Left lung (tissue), 10 donors: ENCODE measurements around the gene HS6ST1. TPM values are rescaled to one million over a fixed set of nuclear protein-coding genes. Genes with fewer than 3 reads are reported as not detected.

ENCODE experiments used
- ATAC-seq: fragments of 200-7000 bp; cut with Tn5 transposase; one replicate; pipeline ENCODE4 v1.9.1; 2020; ENCODE audit warnings: moderate library complexity
- DNase-seq, 4 donors: peaks; one replicate each; pipeline ENCODE4 v3.0.0-alpha.2; 2013 to 2020
- H3K27ac ChIP-seq, 2 donors: fragments of 200-600 bp; sonication (generic) in 1 of 2; one replicate each; pipeline versions ENCODE4 v1.5.0 to v1.8.0; 2020 to 2021
- H3K27me3 ChIP-seq, 2 donors: fragments of 200-600 bp; sonication (generic) in 1 of 2; one replicate each; pipeline versions ENCODE4 v1.5.0 to v1.8.0; 2020 to 2021
- H3K36me3 ChIP-seq, 2 donors: fragments of 200-600 bp; sonication (generic) in 1 of 2; one replicate each; pipeline versions ENCODE4 v1.5.0 to v1.8.0; 2020 to 2021
- H3K4me1 ChIP-seq, 2 donors: fragments of 200-600 bp; one replicate each; pipeline ENCODE4 v1.8.0; 2021
- H3K4me3 ChIP-seq, 2 donors: fragments of 200-600 bp; sonication (generic) in 1 of 2; one replicate each; pipeline versions ENCODE4 v1.5.0 to v1.8.0; 2020 to 2021; ENCODE audit warnings: mild to moderate bottlenecking in 1 of 2
- H3K9me3 ChIP-seq, 2 donors: fragments of 200-600 bp; sonication (generic) in 1 of 2; one replicate each; pipeline versions ENCODE4 v1.5.0 to v1.8.0; 2020 to 2021
- CTCF ChIP-seq, 2 donors: fragments of 200-600 bp; sonication (generic) in 1 of 2; IDR thresholded peaks; one replicate each; pipeline versions ENCODE4 v1.5.0 to v1.8.0; 2021; ENCODE audit warnings: antibody characterized with exemption in 2 of 2
- intact Hi-C, 2 donors: fragments of 100-400 bp; cut with DNase I; formaldehyde crosslinking; loops; one replicate each; pipeline versions ENCODE4 v1.11.2 to v1.14.2; 2022
- polyA plus RNA-seq, 6 donors: library from polyadenylated mRNA; unstranded; fragments of 120-200 nt; gene quantifications; one replicate each; pipeline ENCODE4 v1.2.1, GENCODE V29; 2013; ENCODE audit not compliant: insufficient read length in 6 of 6
- total RNA-seq, 2 donors: library from RNA; stranded (reverse); fragmentation: NEBNext Ultra II Directional; extraction: Animal tissue kit (Norgen Biotek cat#: 25700); gene quantifications; one replicate each; pipeline ENCODE4 v1.2.1, GENCODE V29; 2021
- donor health status: DM: no; HTN: yes; CAD: no.
- donor health status: DM: no; HTN: no; CAD: no.

Gene HS6ST1
- total and polyA plus RNA-seq, 8 donors = 29.3 to 46.4 (median 37.2) TPM

- Histone ChIP-seq H3K4me3 (no peak overlapping the region), H3K27me3 (no peaks in the 10 kb centered on the region), H3K4me1 (peaks cover 14 to 16% of the 10 kb centered on the region in 2 donors), H3K27ac (peak overlapping the region in 1 of 2 donors; percentile 33), H3K36me3 (no peaks in the 10 kb centered on the region), H3K9me3 (peaks cover 0 to 18% of the 10 kb centered on the region in 2 donors)
- intact Hi-C loops = no loop called here
- DNase-seq (no peak), ATAC-seq (no peak)
- TF ChIP-seq CTCF (IDR thresholded peaks at IDR 0.05) = no peak
These were observed 30.0 kb upstream of the HS6ST1 start for GRCh38 chr2:128348701-128349100.

- DNase-seq (peak in 2 of 4 donors; percentile 57 to 65), ATAC-seq (peak; percentile 79)
- intact Hi-C loops = no loop called here
- Histone ChIP-seq H3K4me1 (peaks cover 14 to 16% of the 10 kb centered on the region in 2 donors), H3K9me3 (peaks cover 0 to 20% of the 10 kb centered on the region in 2 donors), H3K4me3 (no peak overlapping the region), H3K27ac (peak overlapping the region; percentile 33 to 60), H3K36me3 (no peaks in the 10 kb centered on the region), H3K27me3 (no peaks in the 10 kb centered on the region)
- no peak for TF ChIP-seq CTCF (IDR thresholded peaks at IDR 0.05)
These were observed 29.3 kb upstream of the HS6ST1 start for GRCh38 chr2:128347701-128348539.

GRCh38 chr2:128347171-128347558 is 28.5 kb upstream of the HS6ST1 start:
- Histone ChIP-seq H3K27me3 (no peaks in the 10 kb centered on the region), H3K4me1 (peaks cover 14 to 16% of the 10 kb centered on the region in 2 donors), H3K4me3 (no peak overlapping the region), H3K36me3 (no peaks in the 10 kb centered on the region), H3K27ac (no peak overlapping the region), H3K9me3 (peaks cover 0 to 14% of the 10 kb centered on the region in 2 donors)
- DNase-seq (no peak), ATAC-seq (no peak)
- no peak for TF ChIP-seq CTCF (IDR thresholded peaks at IDR 0.05)
- intact Hi-C loops = no loop called here

- no peak for TF ChIP-seq CTCF (IDR thresholded peaks at IDR 0.05)
- no peak for DNase-seq
- H3K9me3 ChIP-seq = peaks cover 0 to 7% of the 10 kb centered on the region in 2 donors
- peaks cover 14 to 16% of the 10 kb centered on the region in 2 donors for H3K4me1 ChIP-seq
- no peak overlapping the region for H3K4me3 ChIP-seq
- H3K27me3 ChIP-seq = no peaks in the 10 kb centered on the region
- no peak for ATAC-seq
- H3K27ac ChIP-seq = no peak overlapping the region
- intact Hi-C loops = no loop called here
- H3K36me3 ChIP-seq = no peaks in the 10 kb centered on the region
These were observed 27.9 kb upstream of the HS6ST1 start for GRCh38 chr2:128346291-128347170.
